HEK293 (cell line): ENCODE measurements around the gene VEGFB.
A peak's percentile ranks its signal among the peaks of the same experiment; 100 is the strongest.

Source experiments
- CTCF ChIA-PET: fragments of 350-600 bp; formaldehyde crosslinking; extraction: SDS; loops from one replicate; lab custom pipeline; 2021; ENCODE audit warnings: antibody characterized with exemption; lab: Yijun Ruan, JAX
- POLR2A ChIA-PET: fragments of 300-600 bp; formaldehyde crosslinking; extraction: SDS; loops from one replicate; lab custom pipeline; 2020; ENCODE audit warnings: antibody characterized with exemption, inconsistent platforms; lab: Yijun Ruan, JAX
- H3K27ac ChIP-seq: fragments of 200-500 bp; sonication (Bioruptor generic); 2 replicates; pipeline ENCODE4 v1.5.1; 2014; ENCODE audit warnings: low read depth, low read length, control low read depth, inconsistent platforms; ENCODE audit errors: extremely low read depth
- H3K36me3 ChIP-seq, 2 experiments: fragments of 200-500 bp in 1 of 2; sonication (Bioruptor generic) in 1 of 2; 1 replicate in 1 of 2; 2 replicates in 1 of 2; pipeline ENCODE4 v1.5.1; 2014 to 2017; ENCODE audit warnings: inconsistent platforms in 2 of 2, low read length in 2 of 2; ENCODE audit not compliant: control insufficient read depth in 2 of 2, insufficient read depth in 1 of 2
- H3K4me1 ChIP-seq: fragments of 200-500 bp; sonication (Bioruptor generic); 2 replicates; pipeline ENCODE4 v1.5.1; 2014; ENCODE audit warnings: mild to moderate bottlenecking, low read length, inconsistent platforms; ENCODE audit not compliant: control insufficient read depth, insufficient read depth
- H3K4me3 ChIP-seq: 2 replicates; pipeline ENCODE4 v1.5.1; 2011; ENCODE audit warnings: low read depth, mild to moderate bottlenecking, control low read depth, low read length, moderate library complexity
- H3K9me3 ChIP-seq: fragments of 200-500 bp; sonication (Bioruptor generic); 2 replicates; pipeline ENCODE4 v1.5.1; 2014; ENCODE audit warnings: low read depth, low read length, inconsistent platforms; ENCODE audit not compliant: control insufficient read depth, insufficient read depth
- HOXC10 ChIP-seq: sonication (generic); formaldehyde crosslinking; IDR thresholded peaks from 2 replicates; pipeline ENCODE4 v1.8.1; 2023; ENCODE audit warnings: mild to moderate bottlenecking, missing genetic modification reagents
- KLF7 ChIP-seq: fragments of 450-650 bp; formaldehyde crosslinking; IDR thresholded peaks from 2 replicates; pipeline ENCODE4 v1.5.1; 2016; ENCODE audit warnings: missing biosample characterization, missing genetic modification characterization, borderline replicate concordance
- KLF8 ChIP-seq: fragments of 450-650 bp; formaldehyde crosslinking; IDR thresholded peaks from 2 replicates; pipeline ENCODE4 v1.5.1; 2016; ENCODE audit warnings: missing biosample characterization, missing genetic modification characterization
- OSR2 ChIP-seq: fragments of 450-650 bp; formaldehyde crosslinking; IDR thresholded peaks from 2 replicates; pipeline ENCODE4 v1.5.1; 2016; ENCODE audit warnings: missing biosample characterization, missing genetic modification characterization
- PBX3 ChIP-seq: sonication (generic); formaldehyde crosslinking; IDR thresholded peaks from 2 replicates; pipeline ENCODE4 v1.8.1; 2022; ENCODE audit warnings: mild to moderate bottlenecking, moderate library complexity, missing genetic modification reagents
- RBAK ChIP-seq: fragments of 450-650 bp; formaldehyde crosslinking; IDR thresholded peaks from 2 replicates; pipeline ENCODE4 v1.5.1; 2016; ENCODE audit warnings: missing biosample characterization, missing genetic modification characterization
- SCRT1 ChIP-seq: fragments of 450-650 bp; formaldehyde crosslinking; IDR thresholded peaks from 2 replicates; pipeline ENCODE4 v1.5.1; 2016; ENCODE audit warnings: missing biosample characterization, missing genetic modification characterization, borderline replicate concordance
- SP2 ChIP-seq: fragments of 450-650 bp; formaldehyde crosslinking; IDR thresholded peaks from 2 replicates; pipeline ENCODE4 v1.5.1; 2016; ENCODE audit warnings: missing biosample characterization, missing genetic modification characterization
- ZBTB6 ChIP-seq: fragments of 450-650 bp; formaldehyde crosslinking; IDR thresholded peaks from 2 replicates; pipeline ENCODE4 v1.5.1; 2017; ENCODE audit warnings: missing biosample characterization, missing genetic modification characterization
- ZNF121 ChIP-seq: fragments of 450-650 bp; formaldehyde crosslinking; IDR thresholded peaks from 2 replicates; pipeline ENCODE4 v1.5.1; 2016; ENCODE audit warnings: missing biosample characterization, missing genetic modification characterization
- ZNF169 ChIP-seq: fragments of 450-650 bp; formaldehyde crosslinking; IDR thresholded peaks from 2 replicates; pipeline ENCODE4 v1.5.1; 2016; ENCODE audit warnings: missing biosample characterization, missing genetic modification characterization
- ZNF24 ChIP-seq: fragments of 450-650 bp; formaldehyde crosslinking; IDR thresholded peaks from 2 replicates; pipeline ENCODE4 v1.5.1; 2016; ENCODE audit warnings: missing biosample characterization, missing genetic modification characterization
- ZNF394 ChIP-seq: fragments of 450-650 bp; formaldehyde crosslinking; IDR thresholded peaks from 2 replicates; pipeline ENCODE4 v1.5.1; 2016; ENCODE audit warnings: missing biosample characterization, missing genetic modification characterization, mild to moderate bottlenecking, moderate library complexity, borderline replicate concordance
- ZNF555 ChIP-seq: fragments of 450-650 bp; formaldehyde crosslinking; conservative IDR thresholded peaks from 2 replicates; pipeline ENCODE4 v1.5.1; 2017; ENCODE audit warnings: missing biosample characterization, mild to moderate bottlenecking, missing genetic modification characterization, inconsistent platforms
- ZNF610 ChIP-seq: fragments of 450-650 bp; formaldehyde crosslinking; IDR thresholded peaks from 2 replicates; pipeline ENCODE4 v1.5.1; 2016; ENCODE audit warnings: missing biosample characterization, missing genetic modification characterization, borderline replicate concordance
- ZNF692 ChIP-seq: fragments of 450-650 bp; formaldehyde crosslinking; IDR thresholded peaks from 2 replicates; pipeline ENCODE4 v1.5.1; 2016; ENCODE audit warnings: missing biosample characterization, missing genetic modification characterization
- ZNF830 ChIP-seq: fragments of 450-650 bp; IDR thresholded peaks from 2 replicates; pipeline ENCODE4 v1.5.0; 2018; ENCODE audit warnings: missing biosample characterization, missing genetic modification characterization, low read depth, mild to moderate bottlenecking, moderate library complexity
- TF ChIP-seq, protein P1 (sequence below): fragments of 450-650 bp; formaldehyde crosslinking; IDR thresholded peaks from 2 replicates; pipeline ENCODE4 v1.5.1; 2016; ENCODE audit warnings: missing biosample characterization, missing genetic modification characterization
- TF ChIP-seq, protein P2 (sequence below): fragments of 450-650 bp; formaldehyde crosslinking; IDR thresholded peaks from 2 replicates; pipeline ENCODE4 v1.5.1; 2016; ENCODE audit warnings: missing biosample characterization, missing genetic modification characterization
- TF ChIP-seq, protein P3 (sequence below): IDR thresholded peaks from 2 replicates; pipeline ENCODE4 v1.6.1; 2011; ENCODE audit warnings: mild to moderate bottlenecking, low read depth, low read length, borderline replicate concordance
- TF ChIP-seq, protein P4 (sequence below): fragments of 450-650 bp; formaldehyde crosslinking; IDR thresholded peaks from 2 replicates; pipeline ENCODE4 v1.5.1; 2016; ENCODE audit warnings: missing biosample characterization, missing genetic modification characterization

The VEGFB gene

DNA sequence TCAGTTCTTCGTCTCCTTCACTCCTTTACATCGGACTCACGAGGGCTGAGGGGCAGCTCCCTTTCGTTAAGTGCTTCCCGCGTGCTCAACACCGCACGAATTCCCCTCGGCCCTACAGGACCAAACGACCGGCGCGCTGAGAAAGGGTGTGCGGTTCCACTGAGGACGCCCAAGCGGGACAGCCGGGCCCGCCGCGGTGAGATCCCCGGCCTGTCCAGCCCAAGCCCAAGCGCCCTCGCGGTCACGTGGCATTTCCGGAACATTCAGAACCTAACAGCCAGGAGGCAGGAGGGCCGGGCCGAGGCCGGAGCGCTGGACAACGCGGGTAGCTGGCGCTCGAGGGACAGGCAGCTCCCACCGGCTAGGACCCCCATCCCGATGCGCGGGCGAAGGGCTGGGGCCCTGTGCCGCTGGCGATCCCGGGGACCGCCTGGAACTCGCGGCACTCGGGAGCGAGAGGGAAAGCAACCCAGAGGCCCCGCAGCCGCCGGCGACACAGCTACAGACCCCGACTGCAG, 49.1 kb upstream of the VEGFB start (continued):
- TF ChIP-seq, protein P1, sequence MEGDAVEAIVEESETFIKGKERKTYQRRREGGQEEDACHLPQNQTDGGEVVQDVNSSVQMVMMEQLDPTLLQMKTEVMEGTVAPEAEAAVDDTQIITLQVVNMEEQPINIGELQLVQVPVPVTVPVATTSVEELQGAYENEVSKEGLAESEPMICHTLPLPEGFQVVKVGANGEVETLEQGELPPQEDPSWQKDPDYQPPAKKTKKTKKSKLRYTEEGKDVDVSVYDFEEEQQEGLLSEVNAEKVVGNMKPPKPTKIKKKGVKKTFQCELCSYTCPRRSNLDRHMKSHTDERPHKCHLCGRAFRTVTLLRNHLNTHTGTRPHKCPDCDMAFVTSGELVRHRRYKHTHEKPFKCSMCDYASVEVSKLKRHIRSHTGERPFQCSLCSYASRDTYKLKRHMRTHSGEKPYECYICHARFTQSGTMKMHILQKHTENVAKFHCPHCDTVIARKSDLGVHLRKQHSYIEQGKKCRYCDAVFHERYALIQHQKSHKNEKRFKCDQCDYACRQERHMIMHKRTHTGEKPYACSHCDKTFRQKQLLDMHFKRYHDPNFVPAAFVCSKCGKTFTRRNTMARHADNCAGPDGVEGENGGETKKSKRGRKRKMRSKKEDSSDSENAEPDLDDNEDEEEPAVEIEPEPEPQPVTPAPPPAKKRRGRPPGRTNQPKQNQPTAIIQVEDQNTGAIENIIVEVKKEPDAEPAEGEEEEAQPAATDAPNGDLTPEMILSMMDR (tag by site-specific recombination) = peak; percentile 64; the same call in 1 of the 2 replicates
- peak; percentile 28; the same call in 1 of the 2 replicates for TF ChIP-seq ZNF121 (tag by site-specific recombination)
- 0 out of 2 replicates have a peak, but pooled peaks have one; percentile 70 for TF ChIP-seq HOXC10
- no peak for TF ChIP-seq PBX3 (CRISPR knock-in tag)
- 0 out of 2 replicates have a peak, but pooled peaks have one; percentile 45 for TF ChIP-seq ZNF610 (tag by site-specific recombination)
- TF ChIP-seq, protein P2, sequence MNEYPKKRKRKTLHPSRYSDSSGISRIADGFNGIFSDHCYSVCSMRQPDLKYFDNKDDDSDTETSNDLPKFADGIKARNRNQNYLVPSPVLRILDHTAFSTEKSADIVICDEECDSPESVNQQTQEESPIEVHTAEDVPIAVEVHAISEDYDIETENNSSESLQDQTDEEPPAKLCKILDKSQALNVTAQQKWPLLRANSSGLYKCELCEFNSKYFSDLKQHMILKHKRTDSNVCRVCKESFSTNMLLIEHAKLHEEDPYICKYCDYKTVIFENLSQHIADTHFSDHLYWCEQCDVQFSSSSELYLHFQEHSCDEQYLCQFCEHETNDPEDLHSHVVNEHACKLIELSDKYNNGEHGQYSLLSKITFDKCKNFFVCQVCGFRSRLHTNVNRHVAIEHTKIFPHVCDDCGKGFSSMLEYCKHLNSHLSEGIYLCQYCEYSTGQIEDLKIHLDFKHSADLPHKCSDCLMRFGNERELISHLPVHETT (tag by site-specific recombination) = peak; percentile 20; the same call in 1 of the 2 replicates
- peak; percentile 85; the same call in 1 of the 2 replicates for TF ChIP-seq ZNF394 (tag by site-specific recombination)
- no peak for TF ChIP-seq ZNF555 (tag by site-specific recombination)
- peak; percentile 70; the same call in 1 of the 2 replicates for TF ChIP-seq KLF7 (tag by site-specific recombination)
- TF ChIP-seq ZNF692 (tag by site-specific recombination) = peak; percentile 85
- TF ChIP-seq, protein P3, sequence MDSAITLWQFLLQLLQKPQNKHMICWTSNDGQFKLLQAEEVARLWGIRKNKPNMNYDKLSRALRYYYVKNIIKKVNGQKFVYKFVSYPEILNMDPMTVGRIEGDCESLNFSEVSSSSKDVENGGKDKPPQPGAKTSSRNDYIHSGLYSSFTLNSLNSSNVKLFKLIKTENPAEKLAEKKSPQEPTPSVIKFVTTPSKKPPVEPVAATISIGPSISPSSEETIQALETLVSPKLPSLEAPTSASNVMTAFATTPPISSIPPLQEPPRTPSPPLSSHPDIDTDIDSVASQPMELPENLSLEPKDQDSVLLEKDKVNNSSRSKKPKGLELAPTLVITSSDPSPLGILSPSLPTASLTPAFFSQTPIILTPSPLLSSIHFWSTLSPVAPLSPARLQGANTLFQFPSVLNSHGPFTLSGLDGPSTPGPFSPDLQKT = no peak
- TF ChIP-seq ZNF24 = peak; percentile 60; the same call in 1 of the 2 replicates
- TF ChIP-seq ZNF830 = no peak
- TF ChIP-seq SCRT1 (tag by site-specific recombination) = no peak

- ChIA-PET CTCF (interaction anchor here (0.6 to 4.0 kb wide), 7 partner anchors 16 to 325 kb away, joined by 3 to 31 read pairs (median 3); partner anchors contain the start of gene FERMT3), POLR2A (interaction anchor here (0.5 to 3.0 kb wide), 33 partner anchors 11 to 1612 kb away, joined by 3 to 32 read pairs (median 5); partner anchors contain the start of genes BAD, COX8A, EEF1G and ESRRA)
- peaks cover 3% of the 10 kb centered on the region; the same call in 1 of the 2 replicates for H3K4me1 ChIP-seq
- TF ChIP-seq, protein P4, sequence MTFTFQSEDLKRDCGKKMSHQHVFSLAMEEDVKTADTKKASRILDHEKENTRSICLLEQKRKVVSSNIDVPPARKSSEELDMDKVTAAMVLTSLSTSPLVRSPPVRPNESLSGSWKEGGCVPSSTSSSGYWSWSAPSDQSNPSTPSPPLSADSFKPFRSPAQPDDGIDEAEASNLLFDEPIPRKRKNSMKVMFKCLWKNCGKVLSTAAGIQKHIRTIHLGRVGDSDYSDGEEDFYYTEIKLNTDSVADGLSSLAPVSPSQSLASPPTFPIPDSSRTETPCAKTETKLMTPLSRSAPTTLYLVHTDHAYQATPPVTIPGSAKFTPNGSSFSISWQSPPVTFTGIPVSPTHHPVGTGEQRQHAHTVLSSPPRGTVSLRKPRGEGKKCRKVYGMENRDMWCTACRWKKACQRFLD = no peak
- TF ChIP-seq SP2 (tag by site-specific recombination) (peak; percentile 97), KLF8 (peak; percentile 45), OSR2 (tag by site-specific recombination) (peak; percentile 83), RBAK (tag by site-specific recombination) (no peak), ZBTB6 (tag by site-specific recombination) (peak; percentile 13; the same call in 1 of the 2 replicates), ZNF169 (tag by site-specific recombination) (no peak), PBX3 (CRISPR knock-in tag) (peak; percentile 98; the same call in 1 of the 2 replicates)
Observed at GRCh38 chr11:64185693-64186491, 48.5 kb upstream of the VEGFB start, which contains the start of gene STIP1. TSS of gene STIP1 (plus strand) at chr11:64186171. CDS start at chr11:64186262, 91 bp downstream.

More at GRCh38 chr11:64185693-64186491, 48.5 kb upstream of the VEGFB start, which contains the start of gene STIP1:
- H3K36me3 ChIP-seq = peaks cover 4 to 23% of the 10 kb centered on the region in 2 experiments; a peak in 2 of 3 replicates
- H3K4me3 ChIP-seq = peak within 1 kb of the TSS; percentile 75
- H3K9me3 ChIP-seq = no peaks in the 10 kb centered on the region
- H3K27ac ChIP-seq = peak within 1 kb of the TSS; percentile 82
